Loucy (cell line): ENCODE results near the gene DNASE2B.
"Not testable (repeated sequence)": the region's sequence is repeated elsewhere in the genome, so short reads cannot be mapped to it uniquely, and the experiment has no call there.

Source experiments
- H2AFZ ChIP-seq: fragments of 200-600 bp; sonication (generic); 2 replicates; pipeline ENCODE4 v1.6.0; 2016; ENCODE audit warnings: antibody characterized with exemption, mild to moderate bottlenecking, low read length, moderate library complexity
- H3F3A ChIP-seq: fragments of 200-600 bp; 2 replicates; pipeline ENCODE4 v1.6.0; 2016; ENCODE audit warnings: antibody characterized with exemption, low read depth, mild to moderate bottlenecking
- H3K27me3 ChIP-seq: fragments of 200-600 bp; sonication (generic); 2 replicates; pipeline ENCODE4 v1.6.1; 2014; ENCODE audit warnings: low read length, mild to moderate bottlenecking; ENCODE audit not compliant: insufficient read depth, poor library complexity, severe bottlenecking
- H3K36me3 ChIP-seq: fragments of 200-600 bp; sonication (generic); 2 replicates; pipeline ENCODE4 v1.6.1; 2016; ENCODE audit warnings: low read length; ENCODE audit not compliant: insufficient read depth
- H3K4me1 ChIP-seq: fragments of 200-600 bp; sonication (generic); 2 replicates; pipeline ENCODE4 v1.5.1; 2014; ENCODE audit warnings: low read length, mild to moderate bottlenecking; ENCODE audit not compliant: insufficient read depth, poor library complexity, severe bottlenecking
- H3K4me2 ChIP-seq: fragments of 200-600 bp; sonication (generic); 2 replicates; pipeline ENCODE4 v1.6.0; 2014; ENCODE audit warnings: antibody characterized with exemption, low read length, low read depth, mild to moderate bottlenecking; ENCODE audit not compliant: poor library complexity, severe bottlenecking
- H3K4me3 ChIP-seq: fragments of 200-600 bp; sonication (generic); 2 replicates; pipeline ENCODE4 v1.5.1; 2014; ENCODE audit warnings: low read length, mild to moderate bottlenecking, mixed read lengths; ENCODE audit not compliant: poor library complexity, severe bottlenecking
- H3K79me2 ChIP-seq: fragments of 200-600 bp; sonication (generic); 2 replicates; pipeline ENCODE4 v1.6.1; 2014; ENCODE audit warnings: low read length; ENCODE audit not compliant: insufficient read depth
- H3K9ac ChIP-seq: fragments of 200-600 bp; sonication (generic); 2 replicates; pipeline ENCODE4 v1.6.0; 2014; ENCODE audit warnings: mild to moderate bottlenecking, low read depth, low read length, moderate library complexity; ENCODE audit not compliant: poor library complexity, severe bottlenecking
- H3K9me2 ChIP-seq: fragments of 200-600 bp; sonication (generic); replicated peaks from 2 replicates; pipeline ENCODE4 v1.6.1; 2016; ENCODE audit warnings: low read depth, low read length, mixed read lengths
- H3K9me3 ChIP-seq: fragments of 200-600 bp; sonication (generic); 2 replicates; pipeline ENCODE4 v1.6.1; 2014; ENCODE audit warnings: mild to moderate bottlenecking, antibody characterized with exemption, low read length, low read depth; ENCODE audit not compliant: insufficient read depth
- H4K20me1 ChIP-seq: fragments of 200-600 bp; sonication (generic); 2 replicates; pipeline ENCODE4 v1.6.0; 2014; ENCODE audit warnings: antibody characterized with exemption, low read length, mild to moderate bottlenecking; ENCODE audit not compliant: insufficient read depth, poor library complexity, severe bottlenecking
- EZH2phosphoT487 ChIP-seq: fragments of 200-600 bp; IDR thresholded peaks from 2 replicates; pipeline ENCODE4 v1.6.1; 2018; ENCODE audit warnings: antibody characterized with exemption, mild to moderate bottlenecking, moderate library complexity, borderline replicate concordance
- TF ChIP-seq, protein P1 (sequence below): fragments of 200-600 bp; sonication (generic); conservative IDR thresholded peaks from 2 replicates; pipeline ENCODE4 v1.5.1; 2014; ENCODE audit warnings: mild to moderate bottlenecking, antibody characterized with exemption, low read length

Gene DNASE2B

GRCh38 chr1:84434801-84435549, 36.7 kb downstream of the DNASE2B start:
- Histone ChIP-seq H3K79me2 (no peaks in the 10 kb centered on the region), H3K9ac (peak overlapping the region; percentile 23), H3K9me2 (no peaks in the 10 kb centered on the region), H3K27me3 (no peaks in the 10 kb centered on the region), H4K20me1 (no peaks in the 10 kb centered on the region), H3K4me3 (peak overlapping the region; percentile 43), H3K4me2 (peak overlapping the region; percentile 68), H3F3A (no peaks in the 10 kb centered on the region), H2AFZ (peak overlapping the region; percentile 90), H3K9me3 (0 out of 2 replicates have a peak, but pooled peaks cover 2% of the 10 kb centered on the region), H3K4me1 (peaks cover 23% of the 10 kb centered on the region), H3K36me3 (no peaks in the 10 kb centered on the region)
- TF ChIP-seq EZH2phosphoT487 = no peak
- TF ChIP-seq, protein P1, sequence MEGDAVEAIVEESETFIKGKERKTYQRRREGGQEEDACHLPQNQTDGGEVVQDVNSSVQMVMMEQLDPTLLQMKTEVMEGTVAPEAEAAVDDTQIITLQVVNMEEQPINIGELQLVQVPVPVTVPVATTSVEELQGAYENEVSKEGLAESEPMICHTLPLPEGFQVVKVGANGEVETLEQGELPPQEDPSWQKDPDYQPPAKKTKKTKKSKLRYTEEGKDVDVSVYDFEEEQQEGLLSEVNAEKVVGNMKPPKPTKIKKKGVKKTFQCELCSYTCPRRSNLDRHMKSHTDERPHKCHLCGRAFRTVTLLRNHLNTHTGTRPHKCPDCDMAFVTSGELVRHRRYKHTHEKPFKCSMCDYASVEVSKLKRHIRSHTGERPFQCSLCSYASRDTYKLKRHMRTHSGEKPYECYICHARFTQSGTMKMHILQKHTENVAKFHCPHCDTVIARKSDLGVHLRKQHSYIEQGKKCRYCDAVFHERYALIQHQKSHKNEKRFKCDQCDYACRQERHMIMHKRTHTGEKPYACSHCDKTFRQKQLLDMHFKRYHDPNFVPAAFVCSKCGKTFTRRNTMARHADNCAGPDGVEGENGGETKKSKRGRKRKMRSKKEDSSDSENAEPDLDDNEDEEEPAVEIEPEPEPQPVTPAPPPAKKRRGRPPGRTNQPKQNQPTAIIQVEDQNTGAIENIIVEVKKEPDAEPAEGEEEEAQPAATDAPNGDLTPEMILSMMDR = no peak

DNA sequence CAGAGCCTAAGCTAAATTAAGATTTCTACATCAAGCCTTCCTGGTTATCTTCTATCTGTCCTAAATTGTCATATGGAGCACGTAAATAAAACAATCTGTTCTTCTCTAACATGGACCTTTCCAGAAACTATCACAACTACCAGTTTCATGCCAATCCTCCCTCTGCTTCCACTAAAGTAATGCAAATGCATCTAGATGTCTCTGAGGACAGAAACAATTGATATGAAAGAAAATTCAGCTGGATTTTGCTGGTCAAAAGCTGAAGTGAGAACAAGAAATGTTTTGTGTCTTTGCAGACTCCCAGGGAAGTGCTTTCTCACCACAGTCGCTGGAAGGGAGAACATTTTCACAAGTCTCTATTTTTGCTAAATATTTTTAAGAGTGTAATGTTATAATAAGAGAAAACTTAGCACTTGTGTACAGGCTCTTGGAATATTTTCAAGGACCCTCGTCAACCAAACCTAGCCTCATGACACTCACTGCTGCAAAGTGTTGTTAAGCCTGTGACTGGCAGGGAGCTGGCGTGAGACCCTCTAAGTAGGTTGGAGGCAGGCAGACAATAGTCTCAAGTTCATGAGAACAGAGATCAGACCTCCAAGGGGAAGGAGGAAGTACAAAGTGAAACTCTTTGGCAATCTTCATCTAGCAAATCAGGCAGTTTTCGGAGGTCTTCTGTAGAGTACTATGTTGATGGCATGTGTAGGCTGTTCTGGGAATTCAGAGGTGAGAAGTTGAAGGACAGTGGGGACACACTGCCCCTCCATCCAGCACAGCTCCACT, 38.8 kb downstream of the DNASE2B start:
- Histone ChIP-seq H3K27me3 (no peaks in the 10 kb centered on the region), H3K36me3 (no peaks in the 10 kb centered on the region), H3F3A (no peaks in the 10 kb centered on the region), H3K9me2 (no peaks in the 10 kb centered on the region), H2AFZ (peak overlapping the region; percentile 77), H3K4me2 (no peak overlapping the region), H3K79me2 (no peaks in the 10 kb centered on the region), H3K4me3 (no peak overlapping the region), H3K9ac (no peak overlapping the region), H4K20me1 (no peaks in the 10 kb centered on the region), H3K9me3 (no peaks in the 10 kb centered on the region), H3K4me1 (peaks cover 23% of the 10 kb centered on the region)
- TF ChIP-seq EZH2phosphoT487 = no peak
- TF ChIP-seq, protein P1 = no peak

- TF ChIP-seq, protein P1 = peak; percentile 79
- no peak for TF ChIP-seq EZH2phosphoT487
- peak overlapping the region; percentile 56 for H3K4me2 ChIP-seq
- H4K20me1 ChIP-seq = no peaks in the 10 kb centered on the region
- H3K36me3 ChIP-seq = no peaks in the 10 kb centered on the region
- H2AFZ ChIP-seq = peak overlapping the region; percentile 86
- no peaks in the 10 kb centered on the region for H3K9me3 ChIP-seq
- H3K79me2 ChIP-seq = no peaks in the 10 kb centered on the region
- H3F3A ChIP-seq = no peaks in the 10 kb centered on the region
- H3K9me2 ChIP-seq = no peaks in the 10 kb centered on the region
- H3K9ac ChIP-seq = peak overlapping the region; percentile 17
- H3K4me3 ChIP-seq = peak overlapping the region; percentile 59
- no peaks in the 10 kb centered on the region for H3K27me3 ChIP-seq
- peaks cover 9% of the 10 kb centered on the region for H3K4me1 ChIP-seq
Observed at GRCh38 chr1:84442256-84442655, 44.0 kb downstream of the DNASE2B start.

DNA sequence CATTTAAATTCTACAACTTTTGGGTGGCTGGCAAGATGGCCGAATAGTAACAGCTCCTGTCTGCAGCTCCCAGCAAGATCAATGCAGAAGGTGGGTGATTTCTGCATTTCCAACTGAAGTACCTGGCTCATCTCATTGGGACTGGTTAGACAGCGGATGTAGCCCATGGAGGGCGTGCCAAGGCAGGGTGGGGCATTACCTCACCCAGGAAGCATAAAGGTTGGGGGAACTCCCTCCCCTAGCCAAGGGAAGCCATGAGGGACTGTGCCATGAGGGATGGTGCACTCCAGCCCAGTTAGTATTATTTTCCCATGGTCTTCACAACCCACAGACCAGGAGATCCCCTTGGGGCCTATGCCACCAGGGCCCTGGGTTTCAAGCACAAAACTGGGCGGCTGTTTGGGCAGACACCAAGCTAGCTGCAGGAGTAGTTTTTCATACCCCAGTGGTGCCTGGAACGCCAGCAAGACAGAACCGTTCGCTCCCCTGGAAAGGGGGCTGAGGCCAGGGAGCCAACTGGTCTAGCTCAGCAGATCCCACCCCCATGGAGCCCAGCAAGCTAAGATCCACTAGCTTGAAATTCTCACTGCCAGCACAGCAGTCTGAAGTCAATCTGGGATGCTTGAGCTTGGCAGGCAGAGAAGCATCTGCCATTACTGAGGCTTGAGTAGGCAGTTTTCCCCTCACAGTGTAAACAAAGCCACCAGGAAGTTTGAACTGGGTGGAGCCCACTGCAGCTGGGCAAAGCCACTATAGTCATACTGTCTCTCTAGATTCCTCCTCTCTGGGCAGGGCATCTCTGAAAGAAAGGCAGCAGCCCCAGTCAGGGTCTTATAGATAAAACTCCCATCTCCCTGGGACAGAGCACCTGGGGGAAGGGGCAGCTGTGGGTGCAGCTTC, 44.7 kb downstream of the DNASE2B start:
- not testable (repeated sequence) for H4K20me1 ChIP-seq, H3K36me3 ChIP-seq, H3K9me3 ChIP-seq, H3K27me3 ChIP-seq, H3K4me1 ChIP-seq, H3K79me2 ChIP-seq, H3F3A ChIP-seq, H3K9me2 ChIP-seq
- H3K4me3 ChIP-seq = peak overlapping the region; percentile 59
- peak overlapping the region; percentile 56 for H3K4me2 ChIP-seq
- peak overlapping the region; percentile 17 for H3K9ac ChIP-seq
- H2AFZ ChIP-seq = peak overlapping the region; percentile 86
